HuH-7 (cell line): ENCODE data around the gene MTMR1.
A peak's percentile ranks its signal among the peaks of the same experiment; 100 is the strongest.

Source experiments
- DNase-seq: peaks from one replicate; pipeline ENCODE4 v3.0.0; 2011; ENCODE audit warnings: low spot score

The MTMR1 gene

DNA sequence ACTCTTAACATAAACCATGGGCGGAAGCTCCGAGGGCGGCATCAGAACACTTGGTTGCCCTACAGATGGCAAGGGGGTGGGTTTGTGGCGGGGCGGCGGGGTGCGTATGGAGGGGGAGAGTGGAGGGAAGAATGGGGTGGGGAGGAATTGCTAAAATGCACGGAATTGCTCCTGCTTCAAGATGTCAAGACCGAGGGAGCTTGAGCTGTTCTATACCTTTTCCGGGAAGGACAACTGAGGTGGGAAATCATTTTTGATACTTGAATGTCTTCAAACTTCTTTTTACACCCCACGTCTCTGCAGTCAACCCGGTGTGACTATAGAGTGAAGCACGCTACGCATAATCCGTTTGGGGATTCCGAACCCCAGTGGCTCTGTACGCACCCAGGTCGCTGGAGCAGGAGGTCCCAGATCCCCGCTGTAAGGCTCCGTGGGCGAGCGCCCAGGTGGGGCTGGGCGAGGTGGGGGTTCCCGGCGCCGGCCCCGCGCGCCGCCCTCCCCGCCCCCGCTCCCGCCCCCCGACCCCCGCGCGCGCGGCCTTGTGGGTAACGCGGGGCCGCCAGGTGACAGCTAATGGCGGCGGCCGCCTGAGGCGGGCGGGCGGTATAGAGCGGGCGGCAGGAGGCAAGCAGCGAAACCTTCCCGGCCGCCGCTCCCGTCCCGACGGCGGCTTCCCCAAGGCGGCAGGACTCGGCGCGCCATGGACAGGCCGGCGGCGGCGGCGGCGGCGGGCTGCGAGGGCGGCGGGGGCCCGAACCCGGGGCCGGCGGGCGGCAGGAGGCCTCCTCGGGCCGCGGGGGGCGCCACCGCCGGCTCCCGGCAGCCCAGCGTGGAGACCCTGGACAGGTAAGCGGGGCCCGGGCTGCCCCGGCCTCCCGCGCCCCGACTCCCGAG, at the start of gene MTMR1:
TSS of gene MTMR1 (plus strand) at position 566 of the 894 bp plus-strand sequence. CDS start at position 701, 135 bp downstream.
- no peak for DNase-seq

DNA sequence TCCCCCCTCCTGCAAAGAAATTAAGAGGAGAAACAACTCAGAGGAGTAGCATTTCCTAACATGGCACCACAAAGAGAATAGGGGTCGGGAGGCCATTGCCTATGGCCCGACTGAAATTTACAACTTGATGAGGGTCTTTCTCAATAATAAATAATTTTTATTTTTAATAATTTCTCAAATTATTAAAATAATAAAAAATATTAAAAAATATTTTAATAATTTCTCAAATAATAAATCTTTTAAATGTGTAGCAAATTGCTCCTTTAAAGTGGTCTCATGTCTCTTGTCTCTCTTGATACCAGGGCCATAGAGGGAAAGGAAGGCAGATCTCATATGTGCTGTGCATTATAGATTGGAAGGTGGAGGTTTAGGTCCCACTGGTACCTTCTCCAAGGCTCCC, 49.2 kb upstream of the MTMR1 start:
- no peak for DNase-seq

DNA sequence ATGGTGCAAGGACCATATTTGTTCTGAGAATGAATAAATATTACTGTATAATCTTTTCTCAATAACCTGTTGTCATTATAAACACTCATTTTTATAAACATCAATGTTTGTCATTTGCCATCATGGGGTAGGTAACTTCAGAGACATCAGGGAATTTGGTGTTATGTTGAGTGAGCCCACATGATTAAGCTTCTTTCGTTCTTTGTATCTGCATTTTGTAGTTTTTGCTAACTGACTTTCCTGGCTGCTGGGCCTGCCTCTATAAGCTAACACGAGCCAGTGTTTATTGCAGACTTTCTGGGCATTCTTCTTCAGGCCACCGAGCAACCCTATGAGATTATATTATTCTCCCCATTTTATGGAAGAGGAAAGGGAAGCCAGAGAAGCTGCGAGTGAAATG, 48.8 kb upstream of the MTMR1 start:
- no peak for DNase-seq

DNA sequence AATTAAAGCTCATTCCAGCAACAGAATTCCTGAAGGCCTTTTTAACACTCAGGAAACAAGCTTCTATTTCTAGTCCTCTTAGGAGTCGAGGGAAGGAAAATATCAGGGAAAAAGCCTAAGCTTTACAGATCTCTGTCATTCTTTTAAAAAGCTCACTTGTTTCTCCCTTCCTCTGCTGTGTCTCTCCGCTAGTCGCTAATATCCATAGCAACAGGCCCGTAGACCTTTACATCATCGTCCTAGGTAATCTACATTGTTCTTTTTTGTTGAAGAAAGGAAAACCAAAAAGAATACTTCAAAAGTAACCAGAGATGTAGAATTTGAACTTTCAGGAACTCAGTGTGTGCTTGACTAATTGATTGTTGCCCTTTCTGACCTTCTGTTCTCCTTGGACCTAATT, 45.9 kb upstream of the MTMR1 start:
- no peak for DNase-seq

DNA sequence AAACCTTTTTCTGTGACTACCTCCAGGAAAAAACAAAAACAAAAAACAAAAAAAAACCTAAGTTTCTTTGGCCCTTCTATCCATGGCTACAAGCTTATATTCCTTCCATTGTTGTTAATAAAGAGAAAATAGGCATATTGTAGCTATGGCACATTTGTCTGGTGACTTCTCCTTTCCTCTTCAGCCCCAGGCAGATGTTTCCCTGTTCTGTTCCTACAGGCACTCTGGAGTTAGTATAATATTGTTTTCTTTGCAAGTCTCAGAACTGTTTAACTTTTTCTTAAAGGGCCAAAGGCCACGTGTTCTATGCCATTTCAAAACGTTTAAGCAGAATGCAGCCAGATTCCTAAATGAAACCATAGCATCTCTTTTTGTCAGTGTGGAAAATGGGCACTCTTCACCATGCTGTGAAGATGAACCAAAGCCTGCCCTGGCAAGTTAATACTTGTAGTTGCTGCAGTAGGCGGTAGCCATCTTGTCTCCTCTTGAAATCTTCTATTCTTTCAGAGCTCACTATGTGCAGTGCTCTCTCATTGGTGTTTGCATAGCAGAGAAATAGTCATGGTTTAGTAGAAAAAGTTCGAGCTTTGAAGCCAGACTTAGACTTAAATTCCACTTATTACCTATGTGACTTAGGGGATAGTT, 44.8 kb upstream of the MTMR1 start:
- DNase-seq = no peak

DNA sequence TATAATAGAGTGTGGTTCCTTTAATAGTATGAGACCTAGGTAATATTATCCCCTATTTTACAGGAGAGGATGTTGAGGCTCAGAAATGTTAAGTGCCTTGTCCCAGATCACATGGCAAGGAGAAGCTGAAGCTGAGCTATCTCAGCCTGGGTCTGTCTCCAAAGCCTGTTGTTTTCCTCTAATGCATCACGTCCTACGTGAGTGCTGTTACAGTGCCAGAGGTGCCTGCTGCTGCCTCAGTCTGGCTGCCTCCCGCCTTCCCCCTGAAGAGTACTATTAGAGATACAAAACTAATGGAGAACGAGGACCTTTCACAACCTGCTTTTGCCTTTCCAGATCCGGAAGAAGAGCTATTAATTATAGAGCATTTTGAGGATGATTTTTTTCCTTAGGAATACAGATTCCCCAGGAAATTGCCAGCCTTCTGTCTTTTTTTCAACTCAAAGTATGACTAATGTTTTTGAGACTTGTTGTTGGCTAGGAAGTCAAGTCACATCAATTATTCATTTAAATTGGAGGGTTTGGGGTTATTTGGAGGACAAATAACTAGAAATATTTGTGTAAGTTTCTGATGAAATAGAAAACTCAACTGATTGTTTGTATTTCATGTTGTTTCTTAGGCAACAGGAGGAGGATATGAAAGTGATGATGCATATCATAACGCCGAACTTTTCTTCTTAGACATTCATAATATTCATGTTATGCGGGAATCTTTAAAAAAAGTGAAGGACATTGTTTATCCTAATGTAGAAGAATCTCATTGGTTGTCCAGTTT, 43.9 kb upstream of the MTMR1 start:
- DNase-seq = no peak

DNA sequence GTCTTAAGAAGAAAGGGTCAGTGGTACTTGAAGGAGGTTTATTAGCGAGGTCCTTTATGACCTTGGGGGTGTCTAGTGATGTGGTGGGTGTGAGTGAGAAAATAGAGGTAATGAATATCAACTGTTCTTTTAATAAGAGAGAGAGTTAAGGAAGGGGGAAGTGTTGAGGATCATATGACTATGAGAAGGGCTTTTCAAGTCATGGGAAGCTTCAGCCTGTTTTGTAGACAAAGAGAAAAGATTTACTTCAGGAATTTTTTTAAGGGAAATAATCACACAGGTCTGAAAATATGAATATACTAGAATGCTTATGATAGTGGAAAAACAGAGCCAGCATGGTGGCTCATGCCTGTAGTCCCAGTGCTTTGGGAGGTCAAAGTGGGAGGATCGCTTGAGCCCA, 41.3 kb upstream of the MTMR1 start:
- DNase-seq = no peak

DNA sequence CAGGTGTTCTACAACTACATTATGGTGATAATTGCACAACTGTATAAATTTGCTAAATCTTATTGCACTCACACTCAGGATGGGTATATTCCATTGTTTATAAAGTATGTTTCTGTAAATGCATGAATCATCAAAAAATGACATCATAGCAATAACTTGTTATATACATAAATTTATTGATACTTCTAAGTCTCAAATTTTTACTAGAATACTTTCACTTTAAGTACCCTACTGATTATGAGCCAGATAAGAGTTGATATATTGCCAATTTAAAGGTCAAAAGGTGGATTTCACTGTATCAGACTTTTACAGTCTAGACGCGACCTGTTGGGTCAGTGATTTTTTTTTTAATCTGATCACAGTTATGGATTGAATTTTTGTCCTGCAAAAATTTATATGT, 37.4 kb upstream of the MTMR1 start:
- no peak for DNase-seq

DNA sequence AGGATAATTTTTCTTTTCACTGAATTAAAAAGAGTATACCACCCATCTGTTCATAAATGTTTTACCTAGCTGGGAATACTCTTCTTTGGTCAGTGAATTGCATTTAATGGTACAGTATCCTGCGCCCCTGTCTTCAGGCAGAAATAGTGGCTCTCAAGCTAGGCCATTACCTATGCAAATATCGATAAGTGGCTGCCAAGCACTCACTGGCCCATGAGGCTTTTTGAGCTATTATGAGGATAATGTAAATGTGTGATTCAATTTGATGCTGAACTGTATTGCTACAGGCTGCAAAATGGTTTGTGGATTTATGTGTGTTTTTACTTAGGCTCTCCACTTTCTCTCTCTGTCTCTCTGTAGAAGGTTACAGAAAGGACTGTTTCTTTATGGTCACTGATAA, 30.1 kb upstream of the MTMR1 start:
- DNase-seq = no peak

DNA sequence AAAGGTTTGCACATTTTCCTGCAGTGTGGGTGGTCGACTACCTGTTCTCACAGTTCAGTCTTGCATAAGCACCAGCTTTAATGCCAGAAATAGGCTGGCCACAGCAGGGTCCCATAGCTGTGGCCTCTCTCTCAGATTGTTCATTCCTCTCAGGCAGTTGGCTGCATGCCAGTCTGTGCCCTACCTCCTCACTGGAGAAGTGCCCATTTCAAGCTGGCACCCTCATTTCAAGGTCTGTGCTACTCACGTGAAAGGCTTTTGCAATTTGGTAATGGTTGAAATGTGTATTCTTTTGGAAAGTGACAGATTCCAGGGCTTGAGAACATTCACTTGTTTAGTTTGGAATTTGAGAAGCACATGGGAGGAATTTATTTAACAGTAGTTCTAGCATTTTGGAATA, 28.9 kb upstream of the MTMR1 start:
- no peak for DNase-seq

DNA sequence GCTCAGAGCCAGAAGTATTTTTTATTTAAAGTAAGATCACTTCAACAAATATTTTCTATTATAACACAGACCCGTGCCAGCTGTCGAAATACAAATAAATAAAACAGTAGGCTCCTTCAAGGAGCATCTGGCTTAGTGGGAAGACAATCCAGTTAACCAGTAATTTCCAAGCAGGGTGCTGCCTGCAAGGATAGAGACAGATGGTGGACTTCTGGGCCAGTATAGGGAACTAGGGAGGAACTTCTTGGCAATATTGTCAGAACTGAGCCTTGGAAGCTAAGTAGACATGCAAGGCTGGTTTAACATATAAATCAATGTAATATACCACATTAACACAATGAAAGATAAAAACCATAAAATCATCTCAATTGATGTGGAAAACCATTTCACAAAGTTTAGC, 17.0 kb upstream of the MTMR1 start:
- no peak for DNase-seq

DNA sequence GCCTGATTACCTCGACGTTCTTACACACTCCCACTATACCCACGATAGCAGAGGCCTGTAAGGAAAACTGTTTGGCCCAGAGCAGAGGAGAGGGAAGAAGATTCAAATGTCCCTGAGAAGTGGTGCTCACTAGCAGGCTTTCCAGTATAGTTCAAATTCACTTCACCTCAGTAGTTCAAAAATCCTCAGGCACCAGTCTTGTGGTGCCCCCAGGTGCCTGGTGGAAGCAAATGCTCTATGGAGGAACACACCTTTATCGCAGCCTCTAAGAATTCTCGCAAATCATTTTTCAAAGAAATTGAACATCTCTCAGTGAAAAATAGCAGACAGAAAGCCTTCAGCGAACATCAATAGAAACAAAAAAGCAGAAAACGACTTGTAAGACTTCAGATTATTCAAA, 12.2 kb upstream of the MTMR1 start:
- DNase-seq = no peak

DNA sequence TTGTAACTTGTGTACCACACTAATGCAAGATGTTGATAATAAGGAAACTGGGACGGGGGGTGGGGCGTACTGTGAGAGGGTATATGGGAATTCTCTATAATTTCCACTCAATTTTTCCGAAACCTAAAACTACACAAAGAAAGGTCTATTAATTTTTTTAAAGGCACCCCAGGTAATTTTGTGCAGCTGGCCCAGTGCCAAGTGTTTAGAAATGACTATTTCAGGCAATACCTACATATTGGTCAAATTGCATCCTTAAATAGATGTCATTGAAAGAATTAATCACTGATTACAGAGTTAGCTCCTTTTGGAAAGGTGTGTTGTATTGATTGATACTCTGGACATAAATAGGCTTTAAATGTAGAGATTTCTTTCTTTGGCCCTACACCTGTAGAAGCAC, 10.1 kb upstream of the MTMR1 start:
- DNase-seq = no peak

DNA sequence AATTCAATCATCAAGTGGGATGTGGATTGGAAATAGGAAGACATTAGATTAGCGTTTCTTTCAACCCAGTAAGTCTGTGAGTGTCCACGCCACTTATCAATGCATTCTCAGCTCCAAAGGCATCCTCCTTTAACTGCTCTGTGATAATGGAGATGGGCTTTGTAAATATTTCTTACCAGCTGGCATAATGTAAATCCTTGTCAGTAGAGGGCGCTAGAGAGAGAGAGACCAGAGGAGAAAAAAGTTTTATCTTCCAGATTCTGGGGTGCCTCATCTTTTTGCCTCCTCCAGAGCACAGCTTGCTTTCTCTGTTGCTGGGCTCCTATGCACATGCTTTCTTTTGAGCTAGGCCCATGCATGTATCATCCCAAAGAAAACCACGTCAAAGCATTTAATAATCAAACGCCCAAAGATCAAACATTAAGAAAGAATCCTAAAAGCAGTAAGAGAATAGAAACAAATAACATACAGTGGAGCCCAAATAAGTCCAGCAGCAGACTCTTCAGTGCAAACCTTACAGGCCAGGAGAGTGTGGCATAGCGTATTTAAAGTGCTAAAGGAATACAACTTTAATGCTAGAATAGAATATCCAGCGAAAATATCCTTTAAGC, 9.6 kb upstream of the MTMR1 start:
- DNase-seq = no peak

DNA sequence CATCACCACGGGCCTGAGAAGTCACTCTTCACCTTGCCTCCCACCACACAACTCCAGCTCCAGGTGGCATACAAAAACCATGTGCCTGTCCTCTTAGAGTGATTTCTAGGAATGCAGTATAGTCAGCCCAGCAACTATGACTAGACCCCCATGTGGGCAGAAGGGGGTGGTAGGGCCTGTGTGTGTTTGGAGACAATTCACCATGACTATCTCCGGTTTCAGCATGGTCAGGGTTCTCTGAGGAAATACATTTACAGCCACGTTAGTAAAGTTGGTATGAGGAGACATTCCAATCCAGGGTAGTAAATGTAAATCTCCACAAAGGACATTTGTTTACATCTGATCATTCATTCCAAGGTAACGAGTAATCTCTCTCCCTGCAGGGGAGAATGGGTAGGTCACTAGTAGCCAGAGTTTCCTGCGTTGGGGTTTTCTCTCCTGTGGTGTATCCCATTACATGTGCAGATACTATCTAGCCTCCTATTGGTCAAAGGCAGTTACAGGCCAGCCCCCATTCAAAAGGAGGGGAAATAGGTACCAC, 4.2 kb upstream of the MTMR1 start:
- no peak for DNase-seq

DNA sequence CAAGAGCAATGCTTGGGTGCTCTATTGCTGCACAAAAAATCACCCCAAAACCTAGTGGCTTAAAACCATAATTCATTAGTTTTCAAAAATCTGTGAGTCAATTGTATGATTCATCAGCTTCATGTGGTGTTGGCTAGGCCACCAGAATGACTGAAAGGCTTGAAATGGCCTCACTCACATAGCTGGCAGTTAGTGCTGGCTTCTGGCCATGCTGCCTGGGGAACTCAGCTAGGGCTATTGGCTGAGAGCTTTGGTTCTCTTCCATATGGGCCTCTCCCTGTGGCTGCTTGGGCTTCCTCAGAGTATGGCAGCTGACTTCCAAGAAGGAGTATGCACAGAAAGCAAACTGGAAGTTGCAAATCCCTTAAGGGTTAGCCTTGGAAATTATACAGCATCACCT, 3.1 kb upstream of the MTMR1 start:
- no peak for DNase-seq

DNA sequence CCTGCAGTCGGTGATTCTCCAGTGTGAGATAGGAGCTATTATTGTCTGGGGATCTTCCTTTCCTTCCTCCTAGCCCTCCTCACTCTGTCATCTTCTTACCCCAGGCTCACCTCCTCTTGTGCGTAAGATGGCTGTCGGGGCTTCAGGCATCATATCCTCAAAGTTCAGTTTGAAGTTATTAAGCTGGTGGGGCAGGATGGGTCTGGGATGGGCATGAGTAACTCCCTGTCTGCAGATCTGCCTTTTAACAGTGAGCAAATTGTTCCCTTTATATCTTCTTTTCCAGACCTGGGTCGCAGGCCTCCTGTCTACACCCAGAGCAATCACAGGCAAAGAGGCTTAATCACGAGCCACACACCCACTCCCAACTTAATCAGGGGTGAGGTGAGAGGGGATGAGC, 900 bp upstream of the MTMR1 start:
- DNase-seq = no peak

DNA sequence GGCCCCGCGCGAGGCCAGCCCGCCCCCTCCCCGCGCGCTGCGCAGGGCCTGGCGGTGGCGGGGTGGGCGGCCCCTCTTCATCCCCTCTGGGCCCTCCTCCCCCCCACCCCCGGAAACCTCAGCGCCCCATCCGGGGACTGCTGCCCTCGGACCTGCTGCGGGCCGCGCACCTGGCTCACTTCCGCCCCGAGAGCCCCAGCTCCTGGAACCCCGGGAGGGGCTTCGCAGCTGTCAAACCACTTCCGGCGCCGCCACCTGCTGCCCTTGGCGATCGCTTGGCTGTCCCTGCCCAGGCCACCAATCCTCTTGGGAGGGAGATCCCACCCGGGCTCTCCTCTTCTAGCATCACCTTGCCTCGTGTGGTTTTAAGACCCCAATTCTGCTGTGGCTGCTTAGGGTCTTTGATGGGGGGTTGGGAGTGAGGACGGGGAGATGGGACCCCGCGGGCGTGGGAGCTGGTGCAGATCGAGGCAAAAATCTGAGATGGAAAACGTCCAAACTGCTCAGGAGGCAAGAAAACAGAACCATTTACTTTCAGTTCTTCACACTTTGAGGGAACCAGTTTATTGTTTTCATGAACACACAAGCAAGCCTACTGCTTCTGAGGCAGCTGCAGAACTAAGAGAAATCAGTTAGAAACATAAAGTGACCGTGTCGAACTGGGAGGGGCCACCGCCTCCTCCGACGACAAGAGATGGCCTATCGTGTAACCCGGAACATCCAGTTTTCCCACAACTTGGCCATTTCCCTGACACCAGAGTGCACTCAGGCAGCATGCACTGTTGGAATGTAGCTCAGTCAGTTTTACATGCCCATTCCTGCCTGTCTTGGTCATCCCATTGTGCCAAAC, 754 bp downstream of the MTMR1 start:
- peak; percentile 57 for DNase-seq

DNA sequence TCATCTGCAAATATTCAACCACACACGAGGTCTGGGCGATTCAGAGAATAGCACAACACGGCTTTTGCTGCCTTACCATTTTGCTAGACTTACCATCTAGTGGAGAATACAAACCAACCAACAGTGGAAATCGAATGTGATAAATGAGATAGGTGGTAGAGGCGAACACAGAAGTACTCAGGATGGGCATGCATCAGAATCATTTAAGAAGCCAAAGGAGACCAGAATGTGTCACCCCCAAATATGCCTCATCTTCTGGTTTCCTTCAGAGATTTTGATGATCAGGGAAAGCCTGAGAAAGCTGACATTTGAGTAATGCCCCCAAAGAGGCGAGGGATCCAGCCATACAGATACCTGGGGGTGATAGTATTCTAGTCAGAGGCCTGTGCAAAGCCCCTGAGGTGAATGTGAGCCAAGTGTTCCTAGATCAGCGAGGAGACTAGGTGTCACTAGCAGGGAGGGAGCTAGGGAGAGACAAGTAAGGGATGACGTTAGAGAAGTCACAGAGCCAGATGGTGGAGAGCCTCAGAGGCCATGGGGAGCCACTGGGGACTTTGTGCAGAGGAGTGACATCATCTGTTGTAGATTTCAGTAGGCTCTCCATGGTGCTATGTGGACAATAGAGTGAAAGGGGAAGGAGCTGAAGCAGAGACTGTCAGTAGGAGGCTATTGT, 1.7 kb downstream of the MTMR1 start:
- no peak for DNase-seq

DNA sequence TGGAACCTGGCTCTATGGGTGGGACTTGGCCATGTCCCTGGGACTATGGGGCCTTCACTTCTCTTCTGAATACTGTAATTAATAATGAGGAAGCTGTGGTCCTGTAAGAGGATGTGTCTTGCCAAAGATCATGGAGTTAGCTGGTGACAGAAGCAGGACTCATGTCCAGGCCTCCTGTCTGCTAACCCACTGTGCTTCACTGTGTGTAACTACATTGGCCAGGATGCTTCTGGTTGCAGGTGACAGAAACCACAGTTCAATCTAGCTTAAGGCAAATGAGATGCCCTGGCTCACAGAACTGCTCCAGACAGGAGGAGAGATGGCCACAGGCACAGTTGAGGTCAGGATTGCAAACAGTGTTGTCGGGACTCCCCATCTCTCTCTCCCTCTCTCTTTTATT, 3.1 kb downstream of the MTMR1 start:
- no peak for DNase-seq

DNA sequence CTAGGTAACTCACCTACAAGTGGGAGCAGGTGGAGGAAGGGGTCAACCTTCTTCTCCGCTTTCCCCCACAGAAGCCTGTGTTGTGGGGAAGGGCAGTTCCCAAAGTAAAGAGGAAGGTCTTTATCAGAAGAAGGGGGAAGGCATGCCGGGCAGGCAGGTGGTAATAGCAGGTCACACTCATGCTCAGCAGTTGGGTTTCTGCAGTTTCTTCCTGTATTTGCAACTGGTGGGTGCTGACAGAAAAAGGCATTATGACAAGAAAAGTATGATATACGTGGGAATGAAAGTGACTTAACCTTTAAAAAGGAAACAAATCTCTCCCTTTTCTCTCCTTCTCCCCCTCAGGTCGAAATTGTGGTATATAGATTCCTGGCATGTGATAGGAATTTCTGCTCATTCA, 3.7 kb downstream of the MTMR1 start:
- DNase-seq = no peak
